Measurements from ENCODE around the gene KSR2.

- TF ChIP-seq CTCF (conservative IDR thresholded peaks at IDR 0.05) = no peak
- no peak for TF ChIP-seq EZH2 (IDR thresholded peaks at IDR 0.05; ENCODE audit: low read depth)
Measured at GRCh38 chr12:117593815-117594400, 374.9 kb downstream of the KSR2 start.
